Hematopoietic multipotent progenitor cell treated with erythropoietin and hydrocortisone succinate and interleukin-3 and kit ligand, for 17 days (in vitro differentiated cells): ENCODE results near the gene CIROP.

Source experiments
- DNase-seq: peaks from one replicate; pipeline ENCODE4 v3.0.0-alpha.2; 2015; ENCODE audit warnings: low spot score

CIROP gene

DNA sequence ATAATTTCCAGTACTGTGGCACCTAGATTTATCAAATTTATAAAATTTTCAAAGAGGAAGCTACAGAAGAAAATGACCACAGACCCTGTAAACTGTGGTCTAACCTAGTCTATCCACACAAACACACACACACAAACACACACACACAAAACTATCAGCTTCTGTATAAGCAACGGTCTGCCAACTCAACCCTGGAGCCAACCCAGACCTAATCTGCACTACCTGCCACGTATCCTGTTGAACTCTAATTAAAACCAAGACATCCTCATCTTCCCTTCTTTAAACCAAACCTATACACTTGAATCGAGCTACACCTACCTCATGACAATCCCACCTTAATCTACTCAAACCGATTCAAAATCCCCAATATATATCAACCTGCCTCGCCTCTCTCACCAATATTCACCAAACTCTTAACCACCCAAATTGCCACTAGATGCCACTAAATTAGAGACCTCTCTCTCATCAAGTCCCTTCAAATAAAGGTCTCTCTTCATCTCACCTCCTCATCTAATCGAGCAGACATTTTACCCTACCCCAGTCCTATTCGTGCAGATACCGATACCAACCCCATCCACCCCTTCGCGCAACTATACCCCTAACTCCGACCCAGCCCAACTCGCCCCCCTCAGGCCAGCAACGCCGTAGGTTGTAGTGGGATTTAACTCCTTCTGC is 10.7 kb downstream of the CIROP start:
- no peak for DNase-seq

DNA sequence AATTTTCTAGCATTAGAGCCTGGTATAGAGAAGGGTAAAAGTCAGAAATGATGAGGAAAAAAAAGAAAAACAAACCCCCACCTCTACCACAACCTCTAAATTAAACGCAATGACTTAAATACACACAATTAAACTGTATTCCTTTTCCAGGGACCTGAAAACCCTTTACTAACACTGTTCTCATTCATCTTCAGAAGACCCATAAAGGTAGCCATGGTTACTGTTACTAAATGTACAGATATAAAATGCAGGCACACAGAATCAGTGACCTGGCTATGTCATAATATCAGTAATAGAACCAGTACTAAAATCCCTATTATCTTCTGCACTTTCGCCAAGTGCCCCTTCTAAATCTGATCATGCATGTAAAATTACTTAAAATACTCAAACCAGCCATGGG is 11.3 kb downstream of the CIROP start:
- DNase-seq: no peak

DNA sequence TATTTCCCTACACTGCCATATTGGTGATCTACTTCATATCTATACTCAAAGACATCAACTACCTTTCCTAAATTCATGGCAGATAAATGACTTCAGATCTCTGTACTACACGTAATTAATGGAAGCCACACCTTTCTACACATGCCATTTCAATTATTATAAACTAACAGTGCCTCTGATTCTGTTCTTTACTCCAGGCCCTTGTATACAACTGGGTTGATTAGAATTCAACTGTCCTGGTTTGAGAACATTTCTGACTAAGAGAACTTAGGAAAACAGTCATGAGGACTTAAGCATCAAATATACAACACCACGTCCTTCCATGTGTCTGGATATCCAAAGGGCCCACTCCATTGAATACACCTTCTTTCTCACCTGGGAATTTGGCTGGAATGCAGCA is 11.7 kb downstream of the CIROP start:
- no peak for DNase-seq

DNA sequence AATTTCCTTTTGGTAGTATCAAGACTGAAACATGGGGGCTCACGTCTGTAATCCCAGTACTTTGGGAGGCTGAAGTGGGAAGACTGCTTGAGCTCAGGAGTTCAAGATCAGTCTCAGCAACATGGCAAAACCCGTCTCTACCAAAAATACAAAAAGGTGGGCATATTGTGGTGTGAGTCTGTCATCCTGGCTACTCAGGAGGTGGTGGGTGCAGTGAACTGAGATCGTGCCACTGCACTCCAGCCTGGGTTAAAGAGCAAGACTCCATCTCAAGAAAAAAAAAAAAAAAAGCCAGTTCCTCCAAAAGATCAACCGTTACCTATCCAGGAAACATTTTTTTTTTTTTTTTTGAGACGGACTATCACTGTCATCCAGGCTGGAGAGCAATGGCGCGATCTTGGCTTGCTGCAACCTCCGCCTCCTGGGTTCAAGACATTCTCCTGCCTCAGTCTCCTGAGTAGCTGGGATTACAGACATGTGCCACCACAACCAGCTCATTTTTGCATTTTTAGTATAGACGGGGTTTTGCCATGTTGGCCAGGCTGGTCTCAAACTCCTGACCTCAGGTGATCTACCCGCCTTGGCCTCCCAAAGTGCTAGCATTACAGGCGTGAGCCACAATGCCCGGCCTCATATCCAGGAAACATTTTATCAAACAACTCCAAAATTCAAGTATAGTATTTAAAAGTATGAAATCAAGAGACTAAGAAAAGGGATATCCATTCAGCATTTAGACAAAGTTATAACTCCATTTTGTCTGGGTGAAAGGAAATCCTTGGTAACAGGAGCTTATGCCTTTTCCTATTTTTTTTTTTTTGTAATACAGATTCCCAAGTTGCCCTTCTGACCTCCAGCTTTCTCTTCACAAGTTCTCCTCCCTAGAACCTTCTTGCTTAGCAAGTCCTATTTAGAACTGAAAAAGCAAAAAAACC is 13.2 kb downstream of the CIROP start:
- no peak for DNase-seq

DNA sequence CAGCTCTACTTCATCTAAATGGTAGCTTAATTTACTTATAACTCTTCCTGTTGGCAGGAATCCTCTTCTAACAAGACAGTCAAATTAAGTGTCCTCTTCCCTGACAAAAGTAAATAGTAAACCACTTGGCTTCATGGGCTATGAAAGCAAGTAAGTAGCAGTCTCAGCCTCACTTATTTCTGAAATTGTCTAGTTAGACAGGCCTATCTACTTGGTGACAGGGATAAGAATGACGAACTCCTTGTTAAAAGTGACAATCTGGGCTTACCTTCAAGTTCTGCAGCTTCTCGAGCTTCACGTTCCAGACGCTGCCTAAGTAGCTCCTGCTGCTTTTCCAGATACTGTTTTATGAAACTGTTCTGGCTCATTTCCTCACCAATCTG is 14.5 kb downstream of the CIROP start:
- no peak for DNase-seq

DNA sequence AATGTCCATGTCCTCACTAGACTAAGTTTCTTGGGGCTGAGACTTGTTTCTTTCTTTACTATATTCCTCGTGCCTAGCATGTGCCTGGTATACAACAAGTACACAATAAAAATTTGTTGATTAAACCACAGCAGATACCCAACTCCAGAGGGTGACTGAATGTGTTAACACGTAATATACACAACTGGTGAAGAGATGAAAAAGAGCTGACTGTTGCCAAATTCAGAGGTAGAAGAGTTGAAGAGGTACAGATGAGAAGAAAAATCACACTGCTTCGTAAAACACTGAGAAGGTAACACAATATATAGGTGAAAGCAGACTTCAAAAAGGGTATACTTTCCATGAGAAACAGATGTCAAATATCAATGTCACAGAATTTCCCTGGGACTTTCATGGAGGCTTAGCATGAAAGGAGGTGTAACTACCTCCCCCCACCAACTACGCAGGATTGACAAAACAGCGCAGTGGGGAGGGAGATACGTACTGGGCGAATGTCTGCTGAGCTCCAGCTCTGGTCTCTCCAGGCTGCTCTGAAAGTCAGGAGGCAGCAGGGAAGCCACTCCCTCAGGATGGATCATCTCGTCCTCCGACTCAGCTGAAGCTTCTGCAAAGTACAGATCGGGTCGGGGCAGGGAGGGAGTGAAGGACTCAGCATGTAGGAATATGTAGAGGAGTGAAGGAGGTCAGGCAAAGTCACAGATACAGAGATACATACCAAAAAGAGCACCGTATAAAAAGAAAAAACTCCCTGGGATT is 15.1 kb downstream of the CIROP start:
- DNase-seq: no peak

DNA sequence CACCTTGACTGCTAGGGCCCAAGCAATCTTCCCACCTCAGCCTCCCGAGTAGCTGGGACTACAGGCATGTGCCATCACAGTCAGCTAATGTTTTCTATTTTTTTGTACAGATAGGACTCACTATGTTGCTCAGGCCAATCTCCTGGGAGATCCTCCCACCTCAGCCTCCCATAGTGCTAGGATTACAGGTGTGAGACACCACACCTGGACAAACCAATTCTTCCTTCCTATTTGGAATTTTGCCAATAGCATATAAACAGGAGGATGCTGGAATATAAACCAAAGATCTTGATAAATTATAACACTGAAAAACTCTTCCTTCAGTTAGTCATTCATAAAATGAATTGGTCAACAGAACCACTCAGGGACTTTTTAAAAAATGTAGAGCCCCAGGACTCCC is 18.2 kb downstream of the CIROP start:
- DNase-seq: no peak

DNA sequence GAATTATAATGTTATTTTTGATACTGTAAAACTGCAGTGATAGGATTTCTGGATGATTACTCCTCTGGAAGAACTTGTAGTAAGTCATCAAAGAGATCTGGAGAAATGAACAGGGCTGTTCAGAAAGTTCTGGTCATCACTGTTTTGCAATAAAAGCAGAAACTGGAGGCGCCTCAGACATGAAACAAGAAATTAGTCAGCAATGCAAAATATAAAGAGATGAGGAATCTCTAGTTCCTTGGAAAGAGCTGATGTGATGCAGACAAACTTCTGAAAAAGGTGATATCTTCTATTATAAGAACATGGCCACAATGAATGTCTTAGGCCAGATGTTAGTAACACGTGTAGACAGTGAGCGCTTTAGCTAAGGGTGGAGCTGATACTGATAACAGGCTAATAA is 19.3 kb downstream of the CIROP start:
- no peak for DNase-seq

DNA sequence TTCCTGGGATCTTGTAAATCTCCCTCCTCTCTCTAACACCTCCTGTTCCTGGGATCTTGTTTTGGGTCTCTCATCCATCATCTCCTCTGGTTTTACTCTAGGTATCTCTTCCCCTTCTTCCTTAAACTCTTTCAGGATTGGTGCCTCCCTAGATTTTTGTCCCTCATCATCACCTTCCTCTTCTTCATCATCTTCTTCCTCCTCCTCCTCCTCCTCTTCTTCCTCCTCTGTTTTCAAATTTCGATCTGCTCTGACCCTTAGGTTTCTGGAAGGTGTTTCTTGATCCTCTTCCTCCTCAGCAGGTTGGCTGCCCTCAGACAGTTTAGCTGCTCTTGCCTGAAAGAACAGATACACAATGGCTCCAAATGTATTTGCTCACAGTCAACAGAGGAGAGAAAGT is 24.3 kb downstream of the CIROP start:
- DNase-seq: no peak

DNA sequence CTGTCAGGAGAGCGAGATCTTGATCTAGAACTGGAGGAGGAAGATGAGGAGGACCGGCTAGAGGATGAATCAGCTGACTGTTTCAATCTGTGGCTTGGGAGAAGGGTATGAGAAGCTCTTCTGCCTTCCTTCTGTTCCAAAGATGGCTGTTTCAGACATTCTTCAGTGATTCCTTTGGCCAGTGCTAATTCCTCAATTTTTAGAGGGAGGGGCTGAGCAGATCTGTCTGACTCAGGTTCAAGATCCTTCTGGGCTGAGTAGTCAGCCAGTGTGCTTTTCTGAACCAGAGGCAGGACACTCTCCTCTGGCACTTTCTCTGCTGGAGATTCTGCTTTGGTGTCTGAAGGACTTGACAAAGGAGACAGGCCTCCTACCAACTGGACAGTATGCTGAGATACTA is 25.1 kb downstream of the CIROP start:
- DNase-seq: no peak

DNA sequence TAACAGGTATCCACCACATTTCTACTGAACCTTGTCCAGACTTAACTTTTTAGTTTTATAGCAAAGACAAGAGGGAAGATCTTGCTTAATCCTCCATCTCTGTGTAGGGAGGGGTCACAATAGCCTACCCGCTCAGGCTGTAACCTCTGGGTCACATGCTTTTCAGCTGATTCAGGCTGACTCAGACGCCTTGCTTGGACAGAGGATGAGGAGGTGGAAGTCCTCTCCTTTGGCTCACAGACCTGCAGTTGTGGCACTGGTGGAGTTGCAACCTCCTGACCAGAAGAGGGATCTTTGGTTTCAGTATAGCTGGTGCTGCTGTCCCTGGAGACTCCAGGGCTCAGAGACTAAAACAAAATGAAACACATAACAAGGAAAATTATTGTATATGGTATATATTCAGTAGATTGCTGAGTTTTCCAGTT is 26.1 kb downstream of the CIROP start:
- DNase-seq: peak; percentile 84

DNA sequence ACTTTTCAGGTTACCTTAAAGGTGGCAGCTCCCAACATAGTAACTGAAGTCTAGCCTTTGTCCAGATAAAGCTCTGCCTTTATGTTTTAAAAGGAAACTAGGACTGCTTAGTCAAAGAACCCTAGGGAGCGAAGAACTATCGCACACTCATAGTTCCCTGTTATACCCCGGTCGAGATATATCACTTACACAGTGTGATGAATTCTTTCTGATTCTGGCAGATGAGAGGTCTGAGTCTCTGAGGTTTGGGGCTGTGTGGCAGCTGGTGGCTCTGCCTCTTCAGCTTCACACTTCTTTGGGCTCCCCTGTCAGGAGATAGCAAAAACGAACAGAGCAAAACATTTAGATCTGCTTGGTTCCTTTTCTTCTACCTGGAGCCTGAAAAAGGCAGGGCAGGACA is 26.8 kb downstream of the CIROP start:
- DNase-seq: no peak

DNA sequence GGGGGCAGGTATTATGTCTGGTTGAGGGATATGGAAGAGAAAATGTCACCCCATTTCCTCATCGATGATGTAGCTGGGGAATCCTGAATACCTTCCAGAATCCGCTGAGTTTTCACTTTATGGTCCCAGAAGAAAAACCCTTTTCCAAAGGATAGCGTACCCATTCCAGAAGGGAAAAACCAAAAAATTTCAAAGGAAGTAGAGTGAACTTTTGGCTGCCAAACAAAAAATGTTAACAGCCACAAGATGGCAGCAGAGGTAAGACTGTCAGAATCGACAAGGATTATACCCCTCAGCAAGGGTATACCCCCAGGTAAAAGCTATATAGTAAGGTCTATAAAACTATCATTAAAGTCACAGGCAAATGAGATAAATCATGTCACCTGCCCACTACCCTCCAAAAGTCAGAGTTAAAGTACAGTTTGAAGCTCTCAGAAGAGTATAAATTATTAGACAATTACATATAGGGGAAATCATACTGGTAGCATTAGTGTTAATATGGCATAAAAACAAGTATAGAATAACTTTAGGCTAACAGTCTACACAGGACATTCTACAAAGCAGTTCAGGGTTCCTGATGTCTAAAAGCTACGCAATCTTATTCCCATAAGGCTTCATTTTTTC is 27.9 kb downstream of the CIROP start:
- DNase-seq: peak; percentile 80

DNA sequence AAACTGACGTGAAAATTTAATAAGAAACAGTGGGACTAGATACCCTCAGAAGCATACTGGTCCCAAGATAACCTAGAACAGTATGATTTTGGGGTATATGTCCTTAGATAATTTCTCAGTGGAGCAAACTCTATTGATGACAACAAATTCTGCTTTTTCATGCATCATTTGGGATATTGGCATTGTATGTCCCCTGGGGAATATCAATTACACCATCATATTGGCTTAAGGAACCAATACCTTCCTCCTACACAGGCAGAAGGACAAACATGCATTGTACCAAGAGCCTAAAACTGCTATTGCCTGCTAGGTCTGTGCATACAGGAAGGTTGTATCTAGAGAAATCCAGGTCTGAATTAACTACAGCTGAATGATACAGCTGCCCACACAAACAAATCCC is 29.9 kb downstream of the CIROP start:
- DNase-seq: no peak

DNA sequence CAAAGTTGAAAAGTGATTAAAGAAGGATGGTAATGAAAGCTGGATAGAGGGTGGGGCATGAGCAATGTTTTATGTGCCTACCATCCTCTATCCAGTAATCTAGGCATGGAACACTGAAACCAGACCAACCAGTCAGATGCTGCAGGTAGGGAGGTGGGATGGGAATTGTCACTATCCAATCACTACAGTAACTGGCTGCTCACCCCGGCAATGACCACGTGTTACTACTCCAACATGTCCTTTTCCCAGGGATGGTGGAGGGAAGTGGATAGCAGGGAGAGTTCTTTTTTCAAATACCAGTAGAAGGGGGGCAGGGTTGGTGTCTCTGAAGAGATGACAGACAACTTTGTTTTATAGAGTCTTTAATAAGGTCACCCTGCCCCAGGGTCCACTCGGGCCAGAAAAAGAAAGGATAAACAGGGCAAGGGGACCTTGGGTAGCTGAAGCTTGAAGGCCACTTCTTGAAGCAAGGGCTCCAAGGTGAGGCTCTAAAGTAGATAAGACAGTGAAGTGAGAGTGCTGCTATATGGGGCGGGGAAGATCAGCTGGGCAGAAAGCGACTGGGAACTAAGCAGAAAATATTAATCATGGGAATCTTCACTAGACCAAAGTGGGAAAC is 32.8 kb downstream of the CIROP start:
- no peak for DNase-seq

DNA sequence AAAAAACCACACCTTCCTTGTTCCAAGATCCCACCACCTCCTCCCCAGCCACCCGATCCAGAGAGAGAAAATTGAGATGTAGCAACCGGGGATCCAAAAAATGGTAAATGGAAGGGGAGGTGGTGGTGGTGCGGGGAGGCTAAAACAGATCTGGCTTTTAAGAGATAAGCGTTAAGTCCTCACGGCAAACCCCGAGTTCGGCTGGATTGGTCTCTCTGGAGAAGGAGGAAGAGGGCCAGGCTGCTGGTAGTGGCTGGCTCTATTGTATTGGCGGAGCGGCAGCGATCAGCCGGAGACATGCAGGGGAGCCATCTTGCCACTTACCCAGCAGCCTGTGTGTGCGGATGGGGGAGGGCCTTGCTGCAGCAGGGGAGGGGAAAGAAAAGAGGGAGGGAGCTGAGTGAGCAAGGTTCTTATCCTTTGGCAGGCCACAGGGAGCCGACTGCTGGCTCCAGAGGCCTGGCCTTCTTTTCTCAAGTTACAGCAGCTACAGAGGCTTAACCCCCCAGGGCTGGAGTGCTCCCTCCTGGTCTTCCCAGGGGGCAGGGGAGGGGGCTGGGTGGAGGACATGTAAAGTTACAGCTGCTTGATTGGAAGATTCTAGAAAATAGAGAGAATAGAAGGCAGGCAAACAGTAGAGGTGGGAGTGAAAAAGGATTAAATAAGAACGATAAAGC is 33.4 kb downstream of the CIROP start:
- DNase-seq: peak; percentile 86

DNA sequence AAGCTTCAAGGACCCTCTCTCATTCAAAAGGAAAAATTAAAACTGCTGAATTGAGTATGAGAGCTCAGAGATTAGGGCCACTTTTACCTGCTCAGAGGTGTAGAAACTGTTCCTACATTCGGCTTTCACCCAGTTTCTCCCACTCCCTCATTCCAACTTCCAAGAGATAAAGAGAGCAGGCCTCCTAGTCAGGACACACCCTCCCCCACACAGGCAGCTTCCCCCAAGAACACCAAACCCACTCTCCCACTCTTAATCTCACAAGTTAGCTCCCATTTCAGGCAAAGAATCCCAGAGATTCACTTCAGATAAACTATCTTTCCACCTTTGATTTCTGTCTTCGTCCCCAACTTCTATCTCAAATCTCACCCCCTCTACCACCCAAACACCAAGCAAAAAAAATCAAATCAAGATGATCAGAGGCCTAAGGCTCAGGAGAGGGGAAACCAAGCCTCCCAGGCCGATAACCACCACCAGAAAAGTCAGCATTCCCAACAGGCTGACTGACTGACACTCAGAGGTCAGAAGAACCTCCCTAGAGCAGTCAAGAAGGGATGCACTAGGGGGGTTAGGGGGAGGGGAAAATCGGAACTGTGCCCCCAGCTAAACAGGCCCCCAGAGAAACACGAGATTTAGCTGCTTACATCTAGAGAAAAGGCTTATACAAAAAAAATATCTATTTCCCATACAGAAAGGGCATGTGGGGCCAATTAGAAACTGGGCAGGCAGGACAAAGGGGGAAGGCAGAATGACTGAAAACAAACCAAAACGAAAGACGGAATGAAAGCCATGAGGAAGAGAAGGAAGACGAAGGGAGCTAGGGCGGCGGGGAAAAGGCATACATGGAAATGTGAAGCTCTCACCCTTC is 34.3 kb downstream of the CIROP start:
- no peak for DNase-seq

DNA sequence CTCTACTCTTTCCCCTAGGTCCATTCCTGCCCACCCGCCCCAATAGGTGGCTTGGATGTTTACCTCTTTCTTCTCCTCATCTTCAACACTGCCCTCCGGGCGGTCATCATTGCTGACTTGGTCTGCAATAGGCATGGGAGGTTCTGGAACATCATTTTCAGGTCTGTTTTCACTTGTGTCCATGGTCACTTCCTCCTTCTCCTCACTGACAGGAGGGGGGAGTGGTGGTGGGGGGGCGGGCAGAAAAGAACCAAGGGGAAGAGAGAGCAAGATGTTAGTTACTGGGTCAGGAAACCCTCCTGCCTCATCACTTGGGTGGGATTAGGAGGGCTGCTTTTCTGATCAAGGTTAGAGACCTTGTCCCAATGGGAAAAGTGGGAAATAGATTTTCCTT is 35.4 kb downstream of the CIROP start:
- no peak for DNase-seq

DNA sequence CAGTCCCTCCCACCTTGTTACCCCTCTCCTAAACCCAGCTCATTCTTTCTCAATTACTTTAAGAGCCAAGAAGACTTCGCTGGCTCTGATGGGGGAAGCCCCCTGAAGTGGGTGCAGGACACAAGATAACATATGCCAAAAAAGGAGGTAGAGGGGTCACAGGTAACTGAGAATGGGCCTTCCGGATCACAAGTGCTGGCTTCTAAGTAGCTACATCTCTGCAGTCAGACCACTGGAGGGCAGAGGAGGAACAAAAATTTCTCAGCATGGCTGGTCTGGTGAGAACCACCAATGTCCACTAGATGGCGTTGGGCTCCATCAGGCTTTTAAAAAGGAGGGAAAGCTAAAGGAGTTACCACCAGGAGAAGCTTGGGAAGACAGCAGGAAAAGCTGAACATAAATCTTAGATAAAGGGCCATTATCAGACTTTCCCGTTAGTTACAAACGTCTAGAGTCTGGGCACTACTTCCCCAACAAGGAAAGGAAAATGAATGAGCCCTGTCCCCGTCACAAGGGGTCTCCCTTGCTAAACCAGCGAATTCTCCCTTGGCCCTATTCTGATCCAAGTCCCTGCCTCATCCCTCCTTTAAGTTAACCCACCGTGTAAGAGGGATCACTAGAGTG is 35.9 kb downstream of the CIROP start:
- DNase-seq: peak; percentile 94
